ENCODE data around the gene ENAM. TPM values are rescaled to one million over a fixed set of nuclear protein-coding genes. Genes with fewer than 3 reads are reported as not detected.

Gene ENAM
- total and polyA plus RNA-seq, 2 of the 8 experiments (the other 6 are each of a cell fraction or from before 2014, with no cell fraction given) = not detected

GRCh38 chr4:70671091-70671490 lies 42.5 kb downstream of the ENAM start:
- no peak overlapping the region for H2BK120ac ChIP-seq (replicated peaks; ENCODE audit: low read depth, low read length)

More at GRCh38 chr4:70671091-70671490, 42.5 kb downstream of the ENAM start:
- Histone ChIP-seq H2AFZ (ENCODE audit: low read length) (no peak overlapping the region), H3K23me2 (ENCODE audit: low read depth, low read length) (no peaks in the 10 kb centered on the region; the same call in 1 of the 2 replicates), H2BK5ac (ENCODE audit: low read depth, low read length) (no peak overlapping the region), H3K4me3 (ENCODE audit: extremely low read depth in 1 of 4, insufficient read depth in 2 of 4, low read depth in 3 of 4, low read length in 4 of 4) (no peak overlapping the region), H3K4me2 (ENCODE audit: insufficient read depth in 1 of 2, low read depth in 2 of 2, low read length in 2 of 2) (no peak overlapping the region), H3K27me3 (replicated peaks in 1 of 4; ENCODE audit: control insufficient read depth in 3 of 4, extremely low read depth in 1 of 4, insufficient read depth in 3 of 4, low read length in 3 of 4) (no peaks in the 10 kb centered on the region), H3K23ac (ENCODE audit: insufficient read length) (no peak overlapping the region), H3K4me1 (replicated peaks in 1 of 4; ENCODE audit: control insufficient read depth in 3 of 4, insufficient read depth in 4 of 4, low read length in 3 of 4) (no peaks in the 10 kb centered on the region), H3K9ac (replicated peaks in 1 of 4; ENCODE audit: extremely low read depth in 1 of 4, low read depth in 3 of 4, low read length in 3 of 4) (no peak overlapping the region), H3K18ac (ENCODE audit: extremely low read depth, low read length) (no peak overlapping the region), H2BK12ac (ENCODE audit: low read depth, low read length) (no peak overlapping the region), H2BK15ac (ENCODE audit: low read length) (no peak overlapping the region), H3K14ac (ENCODE audit: insufficient read length) (no peak overlapping the region), H4K5ac (ENCODE audit: insufficient read length, low read depth, low read length) (no peak overlapping the region), H3K4ac (replicated peaks; ENCODE audit: insufficient read length, low read depth, low read length) (no peak overlapping the region), H4K91ac (replicated peaks; ENCODE audit: insufficient read length, low read length) (no peak overlapping the region), H2BK20ac (ENCODE audit: low read length) (no peak overlapping the region), H3K56ac (replicated peaks; ENCODE audit: insufficient read length, low read depth, low read length) (no peak overlapping the region), H3K79me2 (ENCODE audit: control insufficient read depth in 1 of 2, insufficient read depth in 2 of 2, low read length in 2 of 2) (no peaks in the 10 kb centered on the region), H3K79me1 (ENCODE audit: low read depth, low read length) (no peaks in the 10 kb centered on the region), H3K9me3 (ENCODE audit: insufficient read depth in 2 of 2, low read depth in 1 of 2, low read length in 1 of 2) (no peaks in the 10 kb centered on the region), H3K36me3 (ENCODE audit: control insufficient read depth in 2 of 4, insufficient read depth in 4 of 4, low read length in 3 of 4) (no peaks in the 10 kb centered on the region), H4K8ac (ENCODE audit: extremely low read depth, insufficient read depth, low read length) (no peak overlapping the region), H3K27ac (ENCODE audit: low read depth, low read length) (no peak overlapping the region), H2AK5ac (ENCODE audit: low read depth, low read length) (no peak overlapping the region), H4K20me1 (replicated peaks in 1 of 2; ENCODE audit: control insufficient read depth in 1 of 2, insufficient read depth in 2 of 2, low read length in 2 of 2) (no peaks in the 10 kb centered on the region)
- no peak for DNase-seq (ENCODE audit: low read depth in 1 of 2, low spot score in 2 of 2)
- FAIRE-seq = no peak
- ChIA-PET POLR2A (ENCODE audit: partially characterized antibody) (interaction anchor here (1.6 kb wide), 1 partner anchor 18 kb away, joined by 3 read pairs; no protein-coding TSS in a partner anchor), CTCF (ENCODE audit: partially characterized antibody) (interaction anchor here (0.6 to 1.5 kb wide), 3 partner anchors 16 to 667 kb away, joined by 3 read pairs; no protein-coding TSS in a partner anchor)
- TF ChIP-seq RAD21 (IDR thresholded peaks at IDR 0.05 in 1 of 2, conservative IDR thresholded peaks at IDR 0.05 in 1 of 2; ENCODE audit: low read depth in 2 of 2, low read length in 2 of 2) (no peak), TAF1 (IDR thresholded peaks at IDR 0.05; ENCODE audit: low read depth, low read length) (no peak), HDAC2 (IDR thresholded peaks at IDR 0.05; ENCODE audit: borderline replicate concordance in 1 of 2, low read depth in 2 of 2, low read length in 2 of 2) (no peak), TCF12 (IDR thresholded peaks at IDR 0.05; ENCODE audit: low read depth, low read length) (no peak), CHD1 (IDR thresholded peaks at IDR 0.05; ENCODE audit: low read depth, low read length) (no peak)
- 90% methylated on average over 2 of the region's 2 CpGs; no CpG with 5 or more reads in 1 of the 2 experiments for WGBS, 2 experiments (ENCODE audit: extremely low coverage in 1 of 2, insufficient coverage in 1 of 2, insufficient read length in 1 of 2, insufficient replicate concordance in 2 of 2, low coverage in 1 of 2, low lambda C conversion rate in 2 of 2, missing lambda C conversion rate in 1 of 2)

All from H1 (cell line).